GM12878 (cell line): ENCODE measurements around the gene ZNF45. TPM values are rescaled to one million over a fixed set of nuclear protein-coding genes. Genes with fewer than 3 reads are reported as not detected.
A peak's percentile ranks its signal among the peaks of the same experiment; 100 is the strongest.

Experiments used
- CBX3 ChIP-seq: fragments of 200-600 bp; sonication (generic); IDR thresholded peaks from 2 replicates; pipeline ENCODE4 v1.6.1; 2016; ENCODE audit warnings: low read depth, borderline replicate concordance
- CHD2 ChIP-seq: IDR thresholded peaks from 2 replicates; pipeline ENCODE4 v1.6.1; 2011; ENCODE audit warnings: low read depth, low read length, improper control_type of control experiment, borderline replicate concordance
- ESRRA ChIP-seq: IDR thresholded peaks from 2 replicates; pipeline ENCODE4 v1.6.1; 2012; ENCODE audit warnings: mild to moderate bottlenecking, low read length, improper control_type of control experiment
- ETV6 ChIP-seq, 2 experiments: fragments of 450-650 bp in 1 of 2; IDR thresholded peaks in 1 of 2; conservative IDR thresholded peaks in 1 of 2; 2 replicates each; pipeline ENCODE4 v1.6.1; 2014; ENCODE audit warnings: antibody characterized with exemption in 1 of 2, borderline replicate concordance in 1 of 2, low read depth in 1 of 2, mild to moderate bottlenecking in 1 of 2, moderate library complexity in 1 of 2
- HDAC2 ChIP-seq: fragments of 200-600 bp; sonication (generic); IDR thresholded peaks from 2 replicates; pipeline ENCODE4 v1.6.1; 2017
- HSF1 ChIP-seq: fragments of 150-350 bp; IDR thresholded peaks from 2 replicates; pipeline ENCODE4 v1.6.1; 2014; ENCODE audit warnings: mild to moderate bottlenecking, low read depth, low read length
- IRF5 ChIP-seq: fragments of 450-650 bp; IDR thresholded peaks from 2 replicates; pipeline ENCODE4 v1.6.1; 2017; ENCODE audit warnings: borderline replicate concordance
- NBN ChIP-seq: fragments of 450-650 bp; IDR thresholded peaks from 2 replicates; pipeline ENCODE4 v1.6.1; 2016
- NR2C2 ChIP-seq: IDR thresholded peaks from 2 replicates; pipeline ENCODE4 v1.6.1; 2011; ENCODE audit warnings: borderline replicate concordance, low read depth; ENCODE audit not compliant: control insufficient read depth, insufficient read length
- POLR2AphosphoS2 ChIP-seq: IDR thresholded peaks from 2 replicates; pipeline ENCODE4 v1.6.1; 2011; ENCODE audit warnings: low read depth, mild to moderate bottlenecking, low read length, improper control_type of control experiment, moderate library complexity
- POLR2AphosphoS5 ChIP-seq: IDR thresholded peaks from 2 replicates; pipeline ENCODE4 v1.6.1; 2011; ENCODE audit warnings: mild to moderate bottlenecking, low read length, inconsistent platforms
- SPI1 ChIP-seq: IDR thresholded peaks from 2 replicates; pipeline ENCODE4 v1.6.1; 2011; ENCODE audit warnings: low read depth, mild to moderate bottlenecking, low read length, moderate library complexity, borderline replicate concordance; ENCODE audit not compliant: insufficient read depth
- SREBF2 ChIP-seq: IDR thresholded peaks from 2 replicates; pipeline ENCODE4 v1.6.1; 2012; ENCODE audit warnings: mild to moderate bottlenecking, low read length
- STAT3 ChIP-seq: IDR thresholded peaks from 2 replicates; pipeline ENCODE4 v1.6.1; 2011; ENCODE audit warnings: low read depth, low read length, improper control_type of control experiment
- TCF3 ChIP-seq: IDR thresholded peaks from 2 replicates; pipeline ENCODE4 v1.6.1; 2012; ENCODE audit warnings: low read depth, mild to moderate bottlenecking, low read length, borderline replicate concordance; ENCODE audit not compliant: insufficient read depth
- YY1 ChIP-seq: IDR thresholded peaks from 2 replicates; pipeline ENCODE4 v1.6.1; 2011; ENCODE audit warnings: low read depth, mild to moderate bottlenecking, low read length
- ZBTB4 ChIP-seq: fragments of 450-650 bp; formaldehyde crosslinking; IDR thresholded peaks from 2 replicates; pipeline ENCODE4 v1.4.0; 2022; ENCODE audit warnings: mild to moderate bottlenecking, moderate library complexity
- ZNF384 ChIP-seq: IDR thresholded peaks from 2 replicates; pipeline ENCODE4 v1.6.1; 2012; ENCODE audit warnings: low read depth, mild to moderate bottlenecking, low read length, improper control_type of control experiment, borderline replicate concordance
- ZNF687 ChIP-seq: fragments of 450-650 bp; IDR thresholded peaks from 2 replicates; pipeline ENCODE4 v1.6.1; 2017; ENCODE audit warnings: mild to moderate bottlenecking, moderate library complexity
- polyA plus RNA-seq, 11 experiments: library from polyadenylated mRNA; depleted of rRNA in 4 of 11; unstranded in 6 of 11; stranded (reverse) in 5 of 11; fragments of >200 nt; fragmentation: Nextera tagmentation in 4 of 11; fragmentation: Illumina TruSeq in 1 of 11; extraction: Ambion mirVana in 4 of 11; extraction: Trizol in 1 of 11; gene quantifications; 1 replicate in 1 of 11; 2 replicates in 10 of 11; pipeline versions ENCODE4 v1.2.1 to v1.2.3, GENCODE V29; 2011 to 2016; ENCODE audit warnings: inconsistent platforms in 2 of 11, missing spikeins in 2 of 11, low read depth in 1 of 11
- total RNA-seq, 4 experiments: library from RNA; depleted of rRNA in 3 of 4; stranded (reverse); fragments of >200 nt in 3 of 4; fragmentation: Illumina TruSeq in 1 of 4; extraction: Trizol in 1 of 4; gene quantifications; 2 replicates each; pipeline versions ENCODE4 v1.2.1 to v1.2.3, GENCODE V29; 2013 to 2021

ZNF45 gene
- total and polyA plus RNA-seq, 10 of the 15 experiments (the other 5 are each of a cell fraction or from before 2014, with no cell fraction given) = 4.2 to 23.1 (median 15.9) TPM

GRCh38 chr19:43950834-43951645 lies 16.0 kb upstream of the ZNF45 start, which contains the start of gene ZNF221 (continued):
- no peak for TF ChIP-seq TCF3
- TF ChIP-seq NBN = 0 out of 2 replicates have a peak, but pooled peaks have one; percentile 48
- no peak for TF ChIP-seq HDAC2
- TF ChIP-seq ETV6 (conservative IDR thresholded peaks at IDR 0.05 in 1 of 2, IDR thresholded peaks at IDR 0.05 in 1 of 2; ENCODE audit: borderline replicate concordance in 1 of 2, low read depth in 1 of 2) = 0 out of 4 replicates have a peak, but pooled peaks of 1 of the 2 experiments have one; percentile 46
- peak; percentile 43; the same call in 1 of the 2 replicates for TF ChIP-seq STAT3
- no peak for TF ChIP-seq POLR2AphosphoS2
- TF ChIP-seq IRF5 = no peak
- peak; percentile 40; the same call in 1 of the 2 replicates for TF ChIP-seq SPI1
- TF ChIP-seq YY1 = peak; percentile 80
- peak; percentile 54 for TF ChIP-seq ZNF687
- TF ChIP-seq CHD2 = peak; percentile 58; the same call in 1 of the 2 replicates
- no peak for TF ChIP-seq SREBF2
- peak; percentile 32; the same call in 1 of the 2 replicates for TF ChIP-seq POLR2AphosphoS5
- no peak for TF ChIP-seq ZBTB4 (CRISPR knock-in tag)
- no peak for TF ChIP-seq HSF1
- no peak for TF ChIP-seq NR2C2
- TF ChIP-seq ZNF384 = no peak
- TF ChIP-seq ESRRA = no peak
- TF ChIP-seq CBX3 = no peak
